Psoas muscle (tissue), 8 donors: ENCODE data around the gene HPCA. TPM values are rescaled to one million over a fixed set of nuclear protein-coding genes. Genes with fewer than 3 reads are reported as not detected.

Source experiments
- ATAC-seq, 4 donors: fragments of 200-7000 bp; cut with Tn5 transposase; one replicate each; pipeline ENCODE4 v1.9.1; 2020; ENCODE audit warnings: moderate library complexity in 3 of 4, mild to moderate bottlenecking in 2 of 4
- DNase-seq, 2 donors: peaks; one replicate each; pipeline ENCODE4 v3.0.0-alpha.2; 2020
- H3K27ac ChIP-seq: fragments of 200-600 bp; one replicate; pipeline ENCODE4 v1.8.0; 2022
- H3K27me3 ChIP-seq, 3 donors: fragments of 200-600 bp in 1 of 3; one replicate each; pipeline versions ENCODE4 v1.6.1 to v1.8.0; 2013 to 2022; ENCODE audit warnings: low read length in 2 of 3, mild to moderate bottlenecking in 2 of 3, moderate library complexity in 1 of 3; ENCODE audit not compliant: insufficient read depth in 3 of 3
- H3K36me3 ChIP-seq, 2 donors: fragments of 200-600 bp in 1 of 2; one replicate each; pipeline versions ENCODE4 v1.6.1 to v1.8.0; 2013 to 2022; ENCODE audit warnings: low read depth in 1 of 2, mild to moderate bottlenecking in 1 of 2, moderate library complexity in 1 of 2; ENCODE audit not compliant: insufficient read depth in 1 of 2
- H3K4me1 ChIP-seq: fragments of 200-600 bp; one replicate; pipeline ENCODE4 v1.8.0; 2022
- H3K4me3 ChIP-seq: fragments of 200-600 bp; one replicate; pipeline ENCODE4 v1.8.0; 2022; ENCODE audit warnings: mild to moderate bottlenecking
- H3K9me3 ChIP-seq: fragments of 200-600 bp; one replicate; pipeline ENCODE4 v1.8.0; 2022
- CTCF ChIP-seq: fragments of 200-600 bp; IDR thresholded peaks from one replicate; pipeline ENCODE4 v1.8.0; 2022; ENCODE audit warnings: antibody characterized with exemption
- WGBS, 3 donors: extraction: QIAGEN DNeasy Blood & Tissue Kit; methylation state at CpG; one replicate each; pipeline versions ENCODE4 v1.1.6 to v1.1.7; 2013; 5-methylcytosine and 5-hydroxymethylcytosine counted together
- intact Hi-C, 2 donors: fragments of 100-400 bp; cut with DNase I; formaldehyde crosslinking; loops; one replicate each; pipeline versions ENCODE4 v1.11.0 to v1.14.2; 2022
- polyA plus RNA-seq, 3 donors: library from polyadenylated mRNA; stranded (reverse); fragments of 200-250 nt; gene quantifications; one replicate each; pipeline ENCODE4 v1.2.3, GENCODE V29; 2013
- total RNA-seq, 4 donors: library from RNA; stranded (reverse); fragmentation: NEBNext Ultra II Directional in 2 of 4; extraction: Animal tissue kit (Norgen Biotek cat#: 25700) in 2 of 4; gene quantifications; one replicate each; pipeline versions ENCODE4 v1.2.1 to v1.2.4, GENCODE V29; 2021 to 2023
- donor health status: healthy with polysubstance abuse.
- donor health status: DM: no; HTN: no; CAD: no; lungs with moderate emphysema.
- donor health status: Bipolar disorder and iron deficiency.
- donor health status: healthy.
- donor health status: DM: yes; HTN: yes; CAD: no.
- donor health status: DM: no; HTN: no; CAD: no.
- donor health status: DM: no; HTN: no; CAD: no.
- donor health status: DM: yes; HTN: yes; CAD: no.

The HPCA gene
- total and polyA plus RNA-seq, 7 donors: 0.22 TPM; not detected in 6

GRCh38 chr1:32878183-32878582 is 8.1 kb upstream of the HPCA start:
- H3K27ac ChIP-seq: no peak overlapping the region

GRCh38 chr1:32878637-32879041 is 7.7 kb upstream of the HPCA start:
- no peak overlapping the region for H3K4me3 ChIP-seq
- peaks cover 12% of the 10 kb centered on the region for H3K4me1 ChIP-seq

More at GRCh38 chr1:32878183-32878582, 8.1 kb upstream of the HPCA start:
- DNase-seq (no peak), ATAC-seq (no peak)
- Histone ChIP-seq H3K36me3 (no peaks in the 10 kb centered on the region), H3K4me1 (peaks cover 12% of the 10 kb centered on the region), H3K27me3 (no peaks in the 10 kb centered on the region), H3K4me3 (no peak overlapping the region), H3K9me3 (no peaks in the 10 kb centered on the region)
- 55 to 65% (median 57%) methylated on average over 6 of the region's 6 CpGs for WGBS, 3 donors
- intact Hi-C loops: loop anchor here in 1 of 2 donors (5.0 kb wide), 1 partner anchor 209 kb away; no protein-coding TSS in a partner anchor
- TF ChIP-seq CTCF: no peak

GRCh38 chr1:32881291-32881690 is 5.0 kb upstream of the HPCA start:
- H3K27ac ChIP-seq: no peak overlapping the region

More at GRCh38 chr1:32878637-32879041, 7.7 kb upstream of the HPCA start:
- Histone ChIP-seq H3K36me3 (no peaks in the 10 kb centered on the region), H3K27ac (no peak overlapping the region), H3K27me3 (peaks cover 0 to 2% (median 0%) of the 10 kb centered on the region in 3 donors), H3K9me3 (no peaks in the 10 kb centered on the region)
- no peak for DNase-seq
- WGBS, 3 donors: 72 to 79% (median 76%) methylated on average over 5 of the region's 5 CpGs
- intact Hi-C loops: loop anchor here in 1 of 2 donors (5.0 kb wide), 1 partner anchor 209 kb away; no protein-coding TSS in a partner anchor
- ATAC-seq: no peak
- no peak for TF ChIP-seq CTCF

GRCh38 chr1:32881871-32882850 is 4.1 kb upstream of the HPCA start:
- 11 to 19% (median 14%) methylated on average over 22 of the region's 22 CpGs for WGBS, 3 donors
- Histone ChIP-seq H3K27me3 (peaks cover 0 to 15% (median 13%) of the 10 kb centered on the region in 3 donors), H3K27ac (no peak overlapping the region), H3K4me1 (peaks cover 12% of the 10 kb centered on the region), H3K9me3 (no peaks in the 10 kb centered on the region), H3K4me3 (peak overlapping the region; percentile 36), H3K36me3 (no peaks in the 10 kb centered on the region)
- peak in 1 of 2 donors; percentile 80 for DNase-seq
- intact Hi-C loops: no loop called here
- no peak for TF ChIP-seq CTCF
- peak; percentile 39 to 90 (median 88) for ATAC-seq

More at GRCh38 chr1:32881291-32881690, 5.0 kb upstream of the HPCA start:
- no peaks in the 10 kb centered on the region for H3K9me3 ChIP-seq
- DNase-seq (no peak), ATAC-seq (no peak)
- H3K36me3 ChIP-seq: no peaks in the 10 kb centered on the region
- intact Hi-C loops: no loop called here
- H3K4me1 ChIP-seq: peaks cover 12% of the 10 kb centered on the region
- H3K4me3 ChIP-seq: no peak overlapping the region
- 51 to 67% (median 63%) methylated on average over 5 of the region's 5 CpGs for WGBS, 3 donors
- peaks cover 0 to 12% (median 6%) of the 10 kb centered on the region in 3 donors for H3K27me3 ChIP-seq
- TF ChIP-seq CTCF: no peak
